ENCODE measurements around the gene SLC11A2. TPM values are rescaled to one million over a fixed set of nuclear protein-coding genes. Genes with fewer than 3 reads are reported as not detected.
A peak's percentile ranks its signal among the peaks of the same experiment; 100 is the strongest.

Gene SLC11A2
- total RNA-seq, 1 donor from 2014 or later, result 40.0 TPM

GRCh38 chr12:51048661-51049251 lies 22.6 kb upstream of the SLC11A2 start:
- peaks cover 8% of the 10 kb centered on the region for H3K4me1 Mint-ChIP-seq (ENCODE audit: low read depth, unreplicated experiment)
- Histone ChIP-seq H3K9ac (ENCODE audit: low read length) (peak overlapping the region; percentile 89), H3K27ac (ENCODE audit: low read depth, low read length) (peak overlapping the region; percentile 84), H3K4me3 (ENCODE audit: insufficient read depth, low read depth, low read length) (peak overlapping the region; percentile 90), H3K79me2 (ENCODE audit: insufficient read depth, low read length) (peaks cover 20% of the 10 kb centered on the region), H3K9me3 (ENCODE audit: insufficient read depth, low read depth, low read length) (no peaks in the 10 kb centered on the region), H3K4me2 (ENCODE audit: low read length) (peak overlapping the region; percentile 92), H2AFZ (ENCODE audit: low read depth, low read length) (peak overlapping the region; percentile 98), H3K4me1 (ENCODE audit: insufficient read depth, low read length) (peaks cover 9% of the 10 kb centered on the region), H4K20me1 (ENCODE audit: insufficient read depth, low read length) (no peaks in the 10 kb centered on the region), H3K36me3 (ENCODE audit: insufficient read depth, low read length) (peaks cover 2% of the 10 kb centered on the region), H3K27me3 (ENCODE audit: insufficient read depth, low read length) (no peaks in the 10 kb centered on the region)
- no peaks in the 10 kb centered on the region for H3K9me3 Mint-ChIP-seq (ENCODE audit: unreplicated experiment)
- H3K36me3 Mint-ChIP-seq (ENCODE audit: low read depth, unreplicated experiment), result peaks cover 2% of the 10 kb centered on the region
- H3K27ac Mint-ChIP-seq (ENCODE audit: unreplicated experiment), result peak overlapping the region; percentile 67
- no peaks in the 10 kb centered on the region for H3K27me3 Mint-ChIP-seq (ENCODE audit: low read depth, unreplicated experiment)
- DNase-seq (ENCODE audit: low read depth), result no peak
- no peak for TF ChIP-seq EZH2 (IDR thresholded peaks at IDR 0.05; ENCODE audit: insufficient read depth, low read length)
- H3K4me3 Mint-ChIP-seq (ENCODE audit: unreplicated experiment), result peak overlapping the region; percentile 95
- FAIRE-seq, result no peak

- Mint-ChIP-seq H3K9me3 (ENCODE audit: unreplicated experiment) (no peaks in the 10 kb centered on the region), H3K27me3 (ENCODE audit: low read depth, unreplicated experiment) (no peaks in the 10 kb centered on the region), H3K4me3 (ENCODE audit: unreplicated experiment) (peak within 1 kb of the TSS; percentile 95), H3K36me3 (ENCODE audit: low read depth, unreplicated experiment) (peaks cover 2% of the 10 kb centered on the region), H3K27ac (ENCODE audit: unreplicated experiment) (peak within 1 kb of the TSS; percentile 67), H3K4me1 (ENCODE audit: low read depth, unreplicated experiment) (peaks cover 8% of the 10 kb centered on the region)
- H3K36me3 ChIP-seq (ENCODE audit: insufficient read depth, low read length), result no peaks in the 10 kb centered on the region
- H3K9me3 ChIP-seq (ENCODE audit: insufficient read depth, low read depth, low read length), result no peaks in the 10 kb centered on the region
- peaks cover 20% of the 10 kb centered on the region for H3K79me2 ChIP-seq (ENCODE audit: insufficient read depth, low read length)
- H3K9ac ChIP-seq (ENCODE audit: low read length), result peak within 1 kb of the TSS; percentile 89
- peak within 1 kb of the TSS; percentile 84 for H3K27ac ChIP-seq (ENCODE audit: low read depth, low read length)
- DNase-seq (ENCODE audit: low read depth), result peak; percentile 97
- H2AFZ ChIP-seq (ENCODE audit: low read depth, low read length), result peak within 1 kb of the TSS; percentile 98
- peaks cover 9% of the 10 kb centered on the region for H3K4me1 ChIP-seq (ENCODE audit: insufficient read depth, low read length)
- peak; percentile 39 for FAIRE-seq
- H4K20me1 ChIP-seq (ENCODE audit: insufficient read depth, low read length), result no peaks in the 10 kb centered on the region
- H3K4me2 ChIP-seq (ENCODE audit: low read length), result peak within 1 kb of the TSS; percentile 92
- peak; percentile 74 for TF ChIP-seq CTCF (IDR thresholded peaks at IDR 0.05; ENCODE audit: insufficient read depth, low read depth, low read length)
- no peak for TF ChIP-seq EZH2 (IDR thresholded peaks at IDR 0.05; ENCODE audit: insufficient read depth, low read length)
- no peaks in the 10 kb centered on the region for H3K27me3 ChIP-seq (ENCODE audit: insufficient read depth, low read length)
- peak within 1 kb of the TSS; percentile 90 for H3K4me3 ChIP-seq (ENCODE audit: insufficient read depth, low read depth, low read length)
Measured at GRCh38 chr12:51047655-51048540, 21.7 kb upstream of the SLC11A2 start, which contains the start of gene LETMD1. Gene LETMD1 (plus strand): TSS chr12:51048327. CDS start chr12:51048357, 30 bp downstream.

- Histone ChIP-seq H3K36me3 (ENCODE audit: insufficient read depth, low read length) (no peaks in the 10 kb centered on the region), H3K4me2 (ENCODE audit: low read length) (no peak overlapping the region), H2AFZ (ENCODE audit: low read depth, low read length) (no peak overlapping the region), H4K20me1 (ENCODE audit: insufficient read depth, low read length) (no peaks in the 10 kb centered on the region), H3K9ac (ENCODE audit: low read length) (no peak overlapping the region), H3K79me2 (ENCODE audit: insufficient read depth, low read length) (no peaks in the 10 kb centered on the region), H3K9me3 (ENCODE audit: insufficient read depth, low read depth, low read length) (no peaks in the 10 kb centered on the region), H3K4me3 (ENCODE audit: insufficient read depth, low read depth, low read length) (no peak overlapping the region), H3K4me1 (ENCODE audit: insufficient read depth, low read length) (no peaks in the 10 kb centered on the region), H3K27ac (ENCODE audit: low read depth, low read length) (no peak overlapping the region), H3K27me3 (ENCODE audit: insufficient read depth, low read length) (no peaks in the 10 kb centered on the region)
- no peaks in the 10 kb centered on the region for H3K4me1 Mint-ChIP-seq (ENCODE audit: low read depth, unreplicated experiment)
- no peak overlapping the region for H3K27ac Mint-ChIP-seq (ENCODE audit: unreplicated experiment)
- no peaks in the 10 kb centered on the region for H3K9me3 Mint-ChIP-seq (ENCODE audit: unreplicated experiment)
- FAIRE-seq (no peak), DNase-seq (ENCODE audit: low read depth) (no peak)
- no peaks in the 10 kb centered on the region for H3K36me3 Mint-ChIP-seq (ENCODE audit: low read depth, unreplicated experiment)
- TF ChIP-seq CTCF (IDR thresholded peaks at IDR 0.05; ENCODE audit: insufficient read depth, low read depth, low read length) (no peak), EZH2 (IDR thresholded peaks at IDR 0.05; ENCODE audit: insufficient read depth, low read length) (no peak)
- H3K27me3 Mint-ChIP-seq (ENCODE audit: low read depth, unreplicated experiment), result no peaks in the 10 kb centered on the region
- H3K4me3 Mint-ChIP-seq (ENCODE audit: unreplicated experiment), result no peak overlapping the region
Measured at GRCh38 chr12:51036279-51036678, 10.1 kb upstream of the SLC11A2 start.

Data from astrocyte (in vitro differentiated cells and primary cell).